GM18868 (cell line): ENCODE data around the gene AFAP1L2.
A peak's percentile ranks its signal among the peaks of the same experiment; 100 is the strongest.

Experiments
- ATAC-seq: cut with Tn5 transposase; IDR thresholded peaks from one replicate; pipeline ENCODE4 v1.9.1; 2021; ENCODE audit warnings: mild to moderate bottlenecking, moderate library complexity; ENCODE audit not compliant: unreplicated experiment

Gene AFAP1L2

DNA sequence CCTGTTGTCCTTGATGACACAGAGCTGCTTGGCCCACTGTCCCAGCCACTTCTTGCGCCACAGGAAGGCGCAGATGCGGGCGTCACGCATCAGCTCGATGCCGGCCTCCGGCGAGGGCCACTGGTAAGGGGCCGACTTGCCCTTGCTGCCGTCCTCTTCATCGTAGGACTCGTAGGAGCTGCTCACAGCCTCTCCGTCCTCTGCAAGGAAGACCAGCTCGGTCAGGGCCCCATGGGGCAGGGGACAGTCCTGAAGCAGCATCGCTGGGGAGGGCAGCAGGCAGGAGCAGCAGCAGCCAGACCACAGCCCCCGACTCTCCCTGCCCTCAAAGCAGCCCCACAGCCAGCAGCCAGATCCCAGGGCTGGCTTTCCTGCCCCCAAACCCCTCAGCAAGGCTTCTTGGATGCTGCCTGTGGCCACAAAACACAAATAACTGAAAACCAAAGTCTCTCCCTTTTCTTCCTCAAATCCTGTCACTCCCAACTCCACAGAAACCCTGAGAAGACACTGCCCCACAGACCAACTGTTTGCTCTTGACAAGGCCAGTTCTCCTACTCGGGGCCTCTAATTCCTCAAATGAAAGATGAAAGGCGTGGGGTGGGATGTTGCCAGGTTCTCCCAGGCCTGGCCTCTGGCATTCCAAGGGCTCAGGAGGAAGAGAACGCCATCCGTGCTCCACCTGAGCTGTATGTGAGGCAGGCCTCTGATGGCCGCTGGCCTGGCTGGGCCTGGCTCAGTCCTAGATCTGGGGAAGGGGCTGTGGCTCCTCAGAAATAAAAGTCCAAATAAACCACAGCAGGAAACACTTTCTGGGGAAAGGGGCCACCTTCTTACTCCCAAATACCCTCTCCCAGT, 88.5 kb downstream of the AFAP1L2 start:
- ATAC-seq, result no peak

DNA sequence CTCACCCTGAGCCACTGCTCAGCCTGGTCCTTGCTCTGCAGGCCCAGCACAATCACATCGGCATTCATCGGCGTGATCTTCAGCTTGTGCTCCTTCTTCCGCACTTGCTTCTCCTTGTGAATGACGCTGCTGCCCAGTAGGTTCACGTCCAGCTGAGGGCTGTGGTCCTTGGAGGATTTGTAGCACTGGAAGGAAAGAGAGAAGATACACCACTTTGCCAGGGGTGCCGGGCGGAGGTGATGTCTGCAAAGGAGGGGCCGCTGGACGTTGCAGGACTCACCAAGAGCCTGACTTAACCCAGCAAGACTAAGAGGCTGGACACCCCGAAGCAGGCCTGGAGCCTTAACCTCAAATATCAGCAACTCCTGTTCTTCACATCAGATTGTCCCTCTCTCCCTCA, 90.4 kb downstream of the AFAP1L2 start:
- ATAC-seq, result no peak

DNA sequence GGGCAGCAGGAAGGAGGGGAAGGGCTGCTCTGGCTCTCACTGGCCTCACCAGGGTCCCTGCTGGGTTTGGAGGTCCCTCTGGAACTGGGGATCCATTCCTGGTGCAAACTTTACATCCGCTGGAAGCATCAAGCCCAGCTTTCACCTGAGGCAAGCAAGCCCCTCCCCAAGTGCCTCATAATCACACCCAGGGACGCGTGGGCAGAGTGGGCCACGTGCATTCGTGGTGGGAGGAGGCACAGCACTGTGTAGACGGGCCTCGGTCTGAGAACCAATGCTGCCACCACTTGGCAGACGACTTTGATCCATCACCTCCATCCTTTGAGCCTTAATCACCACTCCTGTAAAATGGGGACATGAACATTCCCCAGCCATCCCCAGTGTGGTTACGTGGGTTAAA, 91.2 kb downstream of the AFAP1L2 start:
- ATAC-seq, result no peak

DNA sequence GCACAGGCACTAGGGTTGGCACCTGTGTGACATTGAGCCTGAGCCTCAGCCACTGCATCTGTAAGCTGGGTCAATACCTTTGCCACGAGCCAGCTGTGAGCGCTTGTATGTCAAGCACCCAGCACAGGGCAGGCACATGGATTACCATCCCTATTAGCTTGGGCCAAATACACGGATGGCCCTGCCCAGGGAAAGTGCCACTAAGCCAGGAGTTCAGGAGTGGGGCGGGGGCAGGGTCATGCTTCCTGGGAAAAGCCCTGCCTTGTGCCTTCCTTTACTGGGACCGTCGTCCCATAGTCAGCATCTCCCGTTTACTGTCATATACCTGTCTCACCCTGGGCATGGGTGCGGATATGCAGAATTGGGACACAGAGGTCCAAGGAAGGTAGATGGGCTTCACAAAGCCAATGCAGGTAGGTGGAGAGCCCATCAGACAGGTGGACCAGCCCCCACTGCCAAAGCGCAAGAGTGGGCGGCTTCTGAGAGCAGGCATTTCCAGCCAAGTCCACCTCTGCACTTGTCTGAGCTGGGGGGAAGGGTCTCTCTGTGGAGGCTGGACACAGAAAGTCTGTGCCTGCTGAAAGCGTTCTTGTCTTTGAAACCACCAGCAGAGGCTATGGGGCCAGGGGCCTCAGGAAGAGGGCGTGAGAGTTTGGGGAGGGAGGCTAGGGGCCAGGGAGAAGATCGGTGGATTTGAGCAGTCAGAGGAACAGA, 92.6 kb downstream of the AFAP1L2 start:
- ATAC-seq, result no peak

DNA sequence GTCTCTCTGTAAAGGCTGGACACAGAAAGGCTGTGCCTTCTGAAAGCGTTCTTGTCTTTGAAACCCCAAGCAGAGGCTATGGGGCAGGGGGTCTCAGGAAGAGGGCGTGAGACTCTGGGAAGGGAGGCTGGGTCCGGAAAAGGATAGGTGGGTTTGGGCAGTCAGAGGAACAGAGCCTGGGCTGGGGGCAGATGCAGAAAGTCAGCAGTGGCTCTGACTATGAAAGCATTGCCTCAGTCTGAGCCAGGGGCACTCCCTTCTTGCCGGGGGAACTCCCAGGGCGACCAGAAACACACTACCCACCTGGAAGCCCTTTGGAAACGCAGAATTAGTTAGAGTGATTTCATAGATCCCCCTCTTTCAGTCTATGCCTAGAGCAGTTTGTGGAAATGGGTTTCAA, 93.3 kb downstream of the AFAP1L2 start:
- no peak for ATAC-seq

DNA sequence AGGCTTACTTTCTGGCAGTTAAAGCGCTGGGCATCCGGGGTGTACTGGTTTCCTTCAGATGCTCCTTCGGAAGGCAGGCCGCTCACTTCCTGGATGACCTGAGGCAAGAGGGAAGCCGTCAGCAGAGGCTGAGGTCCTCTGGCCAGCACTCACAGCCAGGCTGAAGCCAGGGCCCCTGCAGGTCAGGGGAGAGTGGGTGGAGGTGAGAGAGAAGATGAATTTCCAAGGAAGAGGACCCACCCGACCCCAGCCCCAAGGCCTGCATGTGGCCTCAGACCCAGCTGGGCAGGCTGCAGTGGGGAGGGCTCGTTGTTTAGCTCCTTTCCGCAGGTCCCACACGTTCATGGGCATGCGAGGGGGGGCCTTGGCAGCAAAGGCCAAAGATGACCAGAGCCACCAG, 94.0 kb downstream of the AFAP1L2 start:
- no peak for ATAC-seq

DNA sequence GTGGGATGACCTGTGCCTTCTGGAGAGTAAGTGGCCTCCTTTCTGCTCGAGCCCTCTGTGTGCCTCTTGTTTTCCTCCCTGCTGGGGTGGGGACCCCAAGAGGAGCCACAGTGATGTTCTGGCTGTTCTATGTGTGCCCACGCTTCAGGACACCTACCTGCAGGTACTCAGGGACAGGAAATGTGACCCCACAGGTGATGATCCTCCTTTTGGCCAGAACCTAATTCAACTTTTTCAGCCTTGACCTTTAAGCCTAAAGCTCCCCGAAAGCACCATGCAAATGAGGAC, 95.0 kb downstream of the AFAP1L2 start:
- no peak for ATAC-seq

DNA sequence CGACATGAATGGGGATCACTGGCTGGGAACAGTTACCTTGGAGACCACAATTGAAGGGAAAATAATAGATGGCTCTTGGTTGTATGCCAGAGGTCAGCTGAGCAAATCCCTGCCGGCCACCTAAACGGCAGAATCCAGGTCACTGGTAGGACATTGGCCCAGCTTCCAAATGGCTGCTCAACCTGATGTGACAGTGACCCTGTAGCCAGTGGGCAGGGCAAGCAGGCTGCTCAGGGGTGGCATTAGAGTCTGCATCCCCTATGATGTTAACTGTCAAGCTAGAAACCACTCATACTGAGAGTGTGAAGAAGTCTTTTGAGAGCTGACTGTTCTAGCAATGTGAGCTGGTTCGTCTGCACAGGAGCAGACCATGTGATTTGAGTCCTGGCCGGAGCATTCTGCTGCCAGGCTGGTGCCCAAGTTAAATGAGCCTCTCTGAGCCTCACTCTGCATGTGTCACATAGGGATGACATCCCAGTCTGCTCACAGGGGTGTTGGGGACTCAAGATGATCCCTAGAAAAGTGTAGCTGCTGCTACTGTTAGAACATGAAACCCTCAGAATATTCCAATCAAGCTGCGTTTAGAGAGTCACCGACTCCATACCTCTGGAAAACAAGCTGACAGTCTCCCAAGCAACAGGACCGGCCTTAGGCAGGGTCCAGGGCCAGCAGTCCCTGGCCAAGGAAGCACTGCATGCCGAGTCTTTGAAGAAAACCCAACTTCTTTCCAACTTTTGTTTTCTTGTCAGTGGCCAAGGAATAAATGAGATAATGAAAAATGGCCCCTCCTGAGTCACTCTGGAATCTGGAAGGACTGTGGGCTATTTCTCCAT, 95.6 kb downstream of the AFAP1L2 start:
- ATAC-seq, result no peak

DNA sequence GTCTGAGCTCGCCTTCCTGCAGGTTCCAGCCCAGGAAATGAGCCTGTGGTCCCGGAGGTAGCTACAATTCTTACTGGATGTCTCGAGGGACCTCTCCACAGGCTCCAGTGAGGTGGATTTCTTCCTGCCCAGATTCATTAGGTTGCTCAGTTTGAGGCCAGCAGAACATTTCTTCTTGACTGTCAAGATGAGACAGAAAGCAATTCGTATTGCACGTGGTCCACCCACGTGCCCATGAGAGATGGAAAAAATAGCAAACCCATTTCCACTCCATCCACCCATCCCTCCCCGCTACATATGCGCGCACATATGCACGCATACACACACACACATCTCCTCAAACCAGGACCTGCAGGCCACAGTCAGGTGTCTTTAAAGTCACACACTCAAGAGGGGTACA, 96.6 kb downstream of the AFAP1L2 start:
- no peak for ATAC-seq

DNA sequence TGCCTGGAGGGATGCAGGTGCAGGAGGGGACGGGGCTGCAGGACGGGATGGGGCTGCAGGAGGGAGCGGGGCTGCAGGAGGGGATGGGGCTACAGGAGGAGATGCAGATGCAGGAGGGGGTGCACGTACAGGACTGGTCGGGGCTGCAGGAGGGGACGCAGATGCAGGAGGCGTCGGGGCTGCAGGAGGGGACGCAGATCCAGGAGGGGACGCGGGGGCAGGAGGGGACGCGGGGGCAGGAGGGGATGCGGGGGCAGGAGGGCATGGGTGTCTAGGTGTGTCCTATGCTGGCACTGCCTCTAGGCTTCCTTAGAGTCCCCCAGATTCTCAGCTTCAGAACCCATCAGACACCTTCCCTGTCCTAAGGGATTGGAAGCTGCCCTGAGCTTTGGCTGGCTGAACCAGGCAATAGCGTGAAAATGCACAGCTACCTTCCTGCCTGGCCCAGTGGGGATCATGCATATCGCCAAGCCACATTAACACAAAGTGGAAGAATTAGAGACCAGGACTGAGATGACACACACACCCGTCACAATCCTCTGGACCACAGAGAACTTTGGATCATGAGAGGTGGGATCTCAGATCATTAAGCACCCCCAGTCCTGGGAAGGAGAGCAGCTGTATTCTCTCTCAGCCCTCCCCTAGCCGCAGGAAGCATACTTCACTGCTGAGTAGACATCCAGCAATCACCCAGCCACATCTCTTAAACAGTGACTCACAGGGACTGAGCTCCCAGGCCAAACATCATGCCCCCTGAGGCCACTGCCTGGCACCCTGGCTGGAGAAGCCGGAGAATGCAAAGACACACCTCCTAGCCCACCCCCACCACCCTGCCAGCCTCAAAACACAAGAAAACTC, 98.0 kb downstream of the AFAP1L2 start:
- ATAC-seq, result no peak

DNA sequence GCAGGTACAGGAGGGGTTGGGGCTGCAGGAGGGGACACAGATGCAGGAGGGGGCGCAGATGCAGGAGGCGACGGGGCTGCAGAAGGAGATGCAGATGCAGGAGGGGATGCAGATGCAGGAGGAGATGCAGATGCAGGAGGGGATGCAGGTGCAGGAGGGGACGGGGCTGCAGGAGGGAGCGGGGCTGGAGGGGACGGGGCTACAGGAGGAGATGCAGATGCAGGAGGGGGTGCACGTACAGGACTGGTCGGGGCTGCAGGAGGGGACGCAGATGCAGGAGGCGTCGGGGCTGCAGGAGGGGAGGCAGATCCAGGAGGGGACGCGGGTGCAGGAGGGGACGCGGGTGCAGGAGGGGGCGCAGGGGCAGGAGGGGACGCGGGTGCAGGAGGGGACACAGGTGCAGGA, 98.8 kb downstream of the AFAP1L2 start:
- ATAC-seq, result no peak

DNA sequence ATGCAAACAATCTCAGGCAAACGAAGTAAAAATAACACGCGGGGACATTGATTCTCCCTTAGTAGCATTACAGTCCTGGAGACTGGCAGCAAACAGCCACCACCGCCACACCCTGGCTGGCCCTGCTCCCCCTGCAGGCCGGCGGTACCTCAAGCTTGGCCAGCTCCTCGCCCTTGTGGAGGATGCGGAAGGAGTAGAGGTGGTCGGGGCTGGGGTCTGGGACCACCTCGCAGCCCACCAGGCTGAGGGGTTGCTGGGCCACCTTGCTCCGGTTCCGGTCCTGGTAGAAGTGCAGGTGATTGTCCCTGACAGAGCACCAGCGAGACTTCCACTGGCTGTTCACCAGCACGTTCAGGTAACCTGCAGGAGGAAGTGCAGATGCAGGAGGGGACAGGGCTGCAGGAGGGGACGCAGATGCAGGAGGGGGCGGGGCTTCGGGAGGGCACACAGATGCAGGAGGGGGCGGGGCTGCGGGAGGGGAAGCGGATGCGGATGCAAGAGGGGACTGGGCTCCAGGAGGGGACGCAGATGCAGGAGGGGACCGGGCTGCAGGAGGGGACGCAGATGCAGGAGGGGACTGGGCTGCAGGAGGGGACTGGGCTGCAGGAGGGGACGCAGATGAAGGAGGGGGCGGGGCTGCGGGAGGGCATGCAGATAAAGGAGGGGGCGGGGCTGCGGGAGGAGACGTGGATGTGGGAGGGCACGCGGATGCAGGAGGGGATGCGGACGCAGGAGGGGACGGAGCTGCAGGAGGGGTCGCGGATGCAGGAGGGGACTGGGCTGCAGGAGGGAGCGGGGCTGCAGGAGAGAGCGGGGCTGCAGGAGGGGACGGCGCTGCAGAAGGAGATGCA, 99.5 kb downstream of the AFAP1L2 start:
- ATAC-seq, result peak; percentile 53

DNA sequence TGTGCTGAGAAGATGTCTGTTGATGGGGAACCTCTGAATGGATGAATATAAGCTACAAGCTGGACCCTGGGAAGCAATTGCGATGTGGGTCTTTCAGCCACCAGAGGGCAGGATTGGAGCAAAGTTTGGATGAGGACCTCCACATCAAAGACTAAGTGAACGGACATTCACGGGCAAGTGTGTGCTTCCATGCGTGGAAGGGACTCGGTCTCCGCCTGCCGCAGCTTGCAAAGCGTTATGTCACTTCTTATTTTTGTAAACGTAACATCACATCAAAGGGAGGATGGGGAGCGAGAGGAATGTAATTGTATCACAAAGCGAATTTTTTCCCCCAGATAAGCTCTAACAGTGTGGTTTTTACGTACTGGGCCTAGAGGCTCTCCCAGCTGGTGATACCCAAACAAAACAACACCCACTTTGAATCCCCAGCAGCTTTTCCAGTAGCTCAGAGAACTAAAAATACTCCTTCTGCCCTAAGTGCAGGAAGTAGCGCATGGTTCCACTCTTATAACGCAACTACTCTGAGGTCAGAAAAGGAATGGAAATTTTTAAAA, 100.2 kb downstream of the AFAP1L2 start:
- ATAC-seq, result peak; percentile 82

DNA sequence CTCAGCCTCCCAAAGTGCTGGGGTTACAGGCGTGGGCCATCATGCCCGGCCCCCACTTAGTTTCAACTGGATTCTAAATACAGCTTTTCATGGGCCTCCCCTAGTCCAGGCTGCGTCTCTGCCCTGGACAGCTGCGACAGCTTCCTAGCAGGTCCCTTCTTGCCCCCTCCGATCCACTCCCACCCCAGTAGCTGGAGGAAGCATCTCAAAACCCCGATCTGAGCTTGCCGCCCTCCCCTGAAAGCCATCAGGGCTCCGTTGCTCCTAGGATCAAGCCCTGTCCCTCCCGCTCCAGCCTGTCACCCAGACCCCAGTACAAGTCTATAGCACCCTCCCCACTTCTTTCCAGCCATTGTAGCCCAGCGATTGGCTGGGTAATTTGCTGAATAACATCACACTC, 100.7 kb downstream of the AFAP1L2 start:
- ATAC-seq, result peak; percentile 2

DNA sequence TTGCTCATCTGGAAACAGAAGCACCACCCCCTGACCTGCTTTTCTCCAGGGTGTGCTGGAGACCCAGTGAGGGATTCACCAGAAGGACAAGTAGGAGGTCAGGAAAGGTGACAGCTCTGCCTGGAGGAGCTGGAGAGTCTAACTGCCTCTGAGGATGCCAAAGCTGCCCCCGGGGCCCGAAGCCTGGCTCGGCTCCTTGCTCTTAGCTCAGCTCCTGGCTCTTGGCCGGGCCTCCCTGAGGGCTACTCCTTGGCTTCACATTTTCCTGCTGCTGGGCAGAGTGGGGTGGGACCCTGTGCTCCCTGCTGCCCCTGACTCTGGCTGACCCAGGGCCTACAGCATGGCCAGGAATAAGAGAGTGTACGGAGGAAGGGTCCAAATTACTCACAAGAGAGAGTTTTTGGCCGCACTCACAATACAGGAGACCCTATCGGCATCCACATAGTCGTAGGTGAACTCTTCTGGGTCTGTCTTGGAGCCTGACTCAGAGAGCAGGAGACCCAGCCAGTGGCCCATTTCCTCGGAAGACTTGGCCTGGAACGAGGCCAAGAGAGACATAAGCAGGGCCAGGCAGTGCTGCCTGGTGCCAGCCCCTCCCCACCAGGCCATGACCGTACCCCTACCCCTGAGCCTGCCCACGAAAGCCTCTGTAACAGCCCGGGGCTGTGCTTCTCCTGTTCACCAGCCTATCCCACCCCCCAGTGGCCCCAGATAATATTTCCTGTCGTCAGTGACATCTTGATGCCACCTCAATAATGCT, 102.2 kb downstream of the AFAP1L2 start:
- no peak for ATAC-seq

DNA sequence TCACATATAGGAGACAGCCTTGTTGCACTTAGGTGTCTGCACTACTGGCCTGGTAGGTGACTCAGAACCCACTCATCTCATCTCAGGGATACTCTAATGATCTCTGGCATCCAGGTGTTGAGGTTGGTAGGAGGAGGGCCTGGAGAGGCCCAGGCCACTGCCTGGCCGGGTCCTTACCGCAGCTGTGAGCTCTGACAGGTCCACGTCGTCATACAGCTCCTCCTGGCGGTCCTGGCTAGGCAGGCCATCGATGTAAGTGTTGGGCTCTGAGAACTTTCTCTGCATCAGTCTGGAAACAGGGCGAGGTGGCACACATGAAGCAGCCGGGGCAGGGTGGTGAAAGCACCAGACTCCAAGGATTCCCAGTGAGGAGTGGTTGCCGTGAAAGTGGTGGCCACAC, 103.1 kb downstream of the AFAP1L2 start:
- ATAC-seq, result no peak

DNA sequence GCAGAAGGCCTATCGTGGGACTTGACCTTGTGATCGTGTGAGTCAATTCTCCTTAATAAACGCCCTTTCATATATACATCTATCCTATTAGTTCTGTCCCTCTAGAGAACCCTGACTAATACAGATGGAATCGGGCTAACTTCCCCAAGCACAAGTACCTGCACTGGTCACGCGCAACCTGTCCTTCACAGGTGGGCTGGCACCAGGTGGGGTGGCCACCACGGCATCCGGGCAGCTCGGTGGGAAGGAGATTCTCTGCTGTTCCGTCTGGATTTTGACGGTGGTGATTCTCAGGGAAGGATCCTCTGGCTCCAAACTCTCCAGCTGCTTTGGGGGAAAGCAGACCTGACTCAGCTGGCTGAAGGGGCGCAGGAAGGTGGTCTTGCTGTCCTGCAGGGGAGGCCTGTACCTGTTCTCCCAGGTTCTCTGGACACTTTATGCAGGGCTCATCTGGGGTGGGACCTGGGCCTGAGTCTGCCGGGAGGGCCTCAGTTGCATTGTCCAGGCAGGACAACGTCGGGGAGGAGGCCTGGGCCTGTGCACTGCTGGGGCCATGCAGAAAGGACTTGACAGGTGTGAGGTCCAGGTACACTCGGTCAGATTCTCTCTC, 104.2 kb downstream of the AFAP1L2 start:
- no peak for ATAC-seq

DNA sequence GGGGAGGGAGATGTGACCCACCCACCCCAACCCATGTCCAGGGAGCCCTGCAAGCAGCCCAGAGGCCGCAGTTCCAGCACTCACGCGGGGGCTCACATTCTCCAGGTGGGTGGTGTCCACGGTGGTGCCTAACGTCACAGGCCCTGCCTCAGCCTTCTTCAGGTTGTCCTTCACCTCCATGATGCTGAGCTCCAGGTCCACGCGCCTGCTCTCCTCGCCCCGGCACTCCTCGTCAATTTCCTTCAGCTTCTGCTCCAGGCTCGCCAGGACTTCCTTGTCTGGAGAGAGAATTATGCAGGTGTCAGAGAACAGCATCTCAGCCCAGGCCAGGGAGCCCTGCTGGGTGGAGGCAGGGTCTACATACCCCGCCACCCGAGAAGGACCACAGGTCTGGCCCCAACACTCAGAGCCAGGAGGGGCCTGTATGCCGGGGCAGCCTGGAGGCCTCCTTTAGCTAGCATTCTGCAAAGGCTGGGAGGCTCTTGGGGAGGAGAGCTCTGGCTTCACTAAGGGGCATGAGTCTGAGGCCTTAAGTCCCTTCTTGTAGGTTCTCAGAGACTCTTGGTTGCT, 107.1 kb downstream of the AFAP1L2 start:
- no peak for ATAC-seq
